Progenitor cell of endocrine pancreas (in vitro differentiated cells): ENCODE measurements around the gene TRAFD1. TPM values are rescaled to one million over a fixed set of nuclear protein-coding genes. Genes with fewer than 3 reads are reported as not detected.

Experiments used
- DNase-seq: peaks from one replicate; pipeline ENCODE4 v3.0.0; 2021; ENCODE audit warnings: low spot score; ENCODE audit not compliant: unreplicated experiment
- H3K27ac Mint-ChIP-seq: 2 replicates; pipeline ENCODE4 v1.8.0; 2021; ENCODE audit warnings: mild to moderate bottlenecking, moderate library complexity, mixed read lengths
- H3K27me3 Mint-ChIP-seq: 2 replicates; pipeline ENCODE4 v1.8.0; 2021; ENCODE audit warnings: mixed read lengths
- H3K36me3 Mint-ChIP-seq: 2 replicates; pipeline ENCODE4 v1.8.0; 2022; ENCODE audit warnings: mixed read lengths; ENCODE audit not compliant: insufficient read depth
- H3K4me1 Mint-ChIP-seq: 2 replicates; pipeline ENCODE4 v1.8.0; 2021; ENCODE audit warnings: low read depth, mixed read lengths
- H3K4me3 Mint-ChIP-seq: 2 replicates; pipeline ENCODE4 v1.8.0; 2021; ENCODE audit warnings: low read depth, mild to moderate bottlenecking, moderate library complexity, mixed read lengths
- H3K9me3 Mint-ChIP-seq: 2 replicates; pipeline ENCODE4 v1.8.0; 2021; ENCODE audit warnings: low read depth, mixed read lengths
- CTCF ChIP-seq: fragments of 200-600 bp; sonication (generic); IDR thresholded peaks from one replicate; pipeline ENCODE4 v1.5.0; 2021; ENCODE audit warnings: antibody characterized with exemption, mild to moderate bottlenecking; ENCODE audit not compliant: unreplicated experiment
- microRNA-seq: library from miRNA; unstranded; fragments of <30 nt; microRNA quantifications from one replicate; pipeline ENCODE4 v1.1.0, GENCODE V29; 2020; ENCODE audit warnings: borderline number of aligned reads; ENCODE audit not compliant: unreplicated experiment
- total RNA-seq: library from RNA; stranded (reverse); gene quantifications from 2 replicates; pipeline ENCODE4 v1.2.1, GENCODE V29; 2021

TRAFD1 gene
- total RNA-seq, 1 donor from 2014 or later, result 34.7 TPM

GRCh38 chr12:112196196-112196875 is 71.0 kb downstream of the TRAFD1 start:
- Mint-ChIP-seq H3K27me3 (no peaks in the 10 kb centered on the region), H3K4me3 (no peak overlapping the region), H3K9me3 (no peaks in the 10 kb centered on the region), H3K36me3 (peaks cover 22% of the 10 kb centered on the region), H3K4me1 (no peaks in the 10 kb centered on the region), H3K27ac (no peak overlapping the region)
- no peak for DNase-seq
- TF ChIP-seq CTCF, result no peak

- Mint-ChIP-seq H3K9me3 (no peaks in the 10 kb centered on the region), H3K27me3 (no peaks in the 10 kb centered on the region), H3K36me3 (peaks cover 19% of the 10 kb centered on the region), H3K4me3 (no peak overlapping the region), H3K27ac (peak overlapping the region; percentile 26), H3K4me1 (no peaks in the 10 kb centered on the region)
- peak; percentile 36 for DNase-seq
- TF ChIP-seq CTCF, result peak; percentile 70
These were observed 72.9 kb downstream of the TRAFD1 start for GRCh38 chr12:112198120-112198733.

GRCh38 chr12:112199136-112199535 is 73.8 kb downstream of the TRAFD1 start:
- H3K36me3 Mint-ChIP-seq, result peaks cover 20% of the 10 kb centered on the region
- no peak for TF ChIP-seq CTCF
- no peak overlapping the region for H3K4me3 Mint-ChIP-seq

More at GRCh38 chr12:112199136-112199535, 73.8 kb downstream of the TRAFD1 start:
- no peak for DNase-seq
- no peak overlapping the region for H3K27ac Mint-ChIP-seq
- H3K9me3 Mint-ChIP-seq, result no peaks in the 10 kb centered on the region
- no peaks in the 10 kb centered on the region for H3K27me3 Mint-ChIP-seq
- no peaks in the 10 kb centered on the region for H3K4me1 Mint-ChIP-seq

Small RNA genes lying within 50 kb of the gene (microRNA-seq; reads per million reads assigned to microRNA genes)
- not detected for gene MIR6861

Other genes with a start within 250 kb of the TRAFD1 start
- 11.6 and 13.1 TPM in 2 replicates for gene TMEM116, start 112.4 kb upstream of the TRAFD1 start, total RNA-seq
- 138 and 144 TPM in 2 replicates for gene ERP29, start 112.1 kb upstream of the TRAFD1 start, total RNA-seq
- gene NAA25, start 16.8 kb upstream of the TRAFD1 start, total RNA-seq, result 34.0 and 34.5 TPM in 2 replicates